CD14-positive monocyte (primary cell): ENCODE data around the gene SCGB2A2. TPM values are rescaled to one million over a fixed set of nuclear protein-coding genes. Genes with fewer than 3 reads are reported as not detected.

ENCODE experiments used
- DNase-seq, 3 donors: peaks; one replicate each; pipeline ENCODE4 v3.0.0-alpha.2; 2011 to 2022
- H2AFZ ChIP-seq: 2 replicates; pipeline ENCODE4 v1.6.0; 2012; ENCODE audit warnings: mild to moderate bottlenecking, low read depth, low read length, inconsistent platforms; ENCODE audit not compliant: insufficient read depth, poor library complexity, severe bottlenecking
- H3K27ac ChIP-seq, 2 donors: 1 replicate in 1 of 2; 2 replicates in 1 of 2; pipeline ENCODE4 v1.5.1; 2012 to 2013; ENCODE audit warnings: low read length in 2 of 2, control low read depth in 1 of 2, inconsistent platforms in 1 of 2, low read depth in 1 of 2, mild to moderate bottlenecking in 1 of 2
- H3K27me3 ChIP-seq, 2 donors: one replicate each; pipeline versions ENCODE4 v1.6.0 to v1.6.1; 2011 to 2013; ENCODE audit warnings: low read length in 2 of 2; ENCODE audit not compliant: control insufficient read depth in 2 of 2, insufficient read depth in 2 of 2
- H3K36me3 ChIP-seq, 2 donors: replicated peaks in 1 of 2; 1 replicate in 1 of 2; 2 replicates in 1 of 2; pipeline versions ENCODE4 v1.5.1 to v1.6.1; 2012 to 2013; ENCODE audit warnings: low read length in 2 of 2, control low read depth in 1 of 2, inconsistent platforms in 1 of 2, mild to moderate bottlenecking in 1 of 2; ENCODE audit not compliant: insufficient read depth in 2 of 2, control insufficient read depth in 1 of 2
- H3K4me1 ChIP-seq, 2 donors: 1 replicate in 1 of 2; 2 replicates in 1 of 2; pipeline versions ENCODE4 v1.5.1 to v1.6.1; 2012 to 2013; ENCODE audit warnings: low read length in 2 of 2, control low read depth in 1 of 2, inconsistent platforms in 1 of 2, mild to moderate bottlenecking in 1 of 2, moderate library complexity in 1 of 2; ENCODE audit not compliant: insufficient read depth in 2 of 2, control insufficient read depth in 1 of 2
- H3K4me2 ChIP-seq: replicated peaks from 2 replicates; pipeline ENCODE3; 2012; ENCODE audit warnings: low read length, moderate library complexity, mild to moderate bottlenecking; ENCODE audit not compliant: poor library complexity, severe bottlenecking; ENCODE audit errors: extremely low read depth
- H3K4me3 ChIP-seq, 3 experiments: fragments of 200-600 bp in 1 of 3; sonication (generic) in 1 of 3; replicated peaks in 1 of 3; 1 replicate in 2 of 3; 2 replicates in 1 of 3; pipeline ENCODE4 v1.5.1; 2011 to 2013; ENCODE audit warnings: low read length in 3 of 3, mild to moderate bottlenecking in 3 of 3, control low read depth in 2 of 3, low read depth in 2 of 3, inconsistent platforms in 1 of 3, moderate library complexity in 1 of 3
- H3K79me2 ChIP-seq: 2 replicates; pipeline ENCODE4 v1.6.0; 2012; ENCODE audit warnings: mild to moderate bottlenecking, control low read depth, inconsistent platforms, low read length, moderate library complexity; ENCODE audit not compliant: insufficient read depth
- H3K9ac ChIP-seq: 2 replicates; pipeline ENCODE4 v1.6.0; 2017; ENCODE audit warnings: low read length, mild to moderate bottlenecking; ENCODE audit not compliant: insufficient read depth, poor library complexity, severe bottlenecking
- H3K9me3 ChIP-seq, 2 donors: replicated peaks in 1 of 2; 1 replicate in 1 of 2; 2 replicates in 1 of 2; pipeline versions ENCODE4 v1.5.1 to v1.6.1; 2012 to 2013; ENCODE audit warnings: low read length in 2 of 2, control low read depth in 1 of 2; ENCODE audit not compliant: control insufficient read depth in 1 of 2, insufficient read depth in 1 of 2
- H4K20me1 ChIP-seq: 2 replicates; pipeline ENCODE4 v1.6.0; 2012; ENCODE audit warnings: mild to moderate bottlenecking, low read length, control low read depth, moderate library complexity; ENCODE audit not compliant: insufficient read depth
- H3K27ac Mint-ChIP-seq, 7 donors: one replicate each; pipeline ENCODE4 v1.8.0; 2020; ENCODE audit warnings: mild to moderate bottlenecking in 7 of 7, mixed read lengths in 7 of 7, moderate library complexity in 6 of 7, inconsistent platforms in 2 of 7
- H3K27me3 Mint-ChIP-seq, 3 donors: one replicate each; pipeline ENCODE4 v1.8.0; 2021 to 2022; ENCODE audit warnings: low read depth in 3 of 3, mild to moderate bottlenecking in 3 of 3, mixed read lengths in 3 of 3, moderate library complexity in 3 of 3, inconsistent platforms in 1 of 3
- H3K36me3 Mint-ChIP-seq, 2 donors: one replicate each; pipeline ENCODE4 v1.8.0; 2020; ENCODE audit warnings: mixed read lengths in 2 of 2, inconsistent platforms in 1 of 2, mild to moderate bottlenecking in 1 of 2
- H3K4me1 Mint-ChIP-seq: one replicate; pipeline ENCODE4 v1.8.0; 2020; ENCODE audit warnings: mild to moderate bottlenecking, mixed read lengths
- H3K4me3 Mint-ChIP-seq, 2 donors: one replicate each; pipeline ENCODE4 v1.8.0; 2020; ENCODE audit warnings: mild to moderate bottlenecking in 2 of 2, mixed read lengths in 2 of 2, moderate library complexity in 1 of 2
- H3K9me3 Mint-ChIP-seq, 7 donors: one replicate each; pipeline ENCODE4 v1.8.0; 2020 to 2022; ENCODE audit warnings: mixed read lengths in 7 of 7, mild to moderate bottlenecking in 6 of 7, moderate library complexity in 6 of 7, inconsistent platforms in 2 of 7
- WGBS: methylation state at CpG from one replicate; pipeline ENCODE4 v1.1.5; 2013; ENCODE audit warnings: missing lambda C conversion rate; ENCODE audit not compliant: insufficient coverage; 5-methylcytosine and 5-hydroxymethylcytosine counted together
- intact Hi-C, 2 donors: fragments of 100-400 bp; cut with micrococcal nuclease; formaldehyde crosslinking; loops; one replicate each; pipeline versions ENCODE4 v1.15.0 to v1.15.1; 2023
- polyA plus RNA-seq, 3 donors: library from polyadenylated mRNA; depleted of rRNA in 1 of 3; unstranded in 2 of 3; stranded (reverse) in 1 of 3; fragments of 300-500 nt in 2 of 3; fragments of >200 nt in 1 of 3; fragmentation: Illumina TruSeq in 2 of 3; gene quantifications; 1 replicate in 2 of 3; 2 replicates in 1 of 3; pipeline ENCODE4 v1.2.3, GENCODE V29; 2012 to 2021
- TF ChIP-seq, protein P1 (sequence below): fragments of 200-600 bp; IDR thresholded peaks from one replicate; pipeline ENCODE4 v1.8.0; 2022; ENCODE audit warnings: antibody characterized with exemption, mild to moderate bottlenecking

Gene SCGB2A2
- polyA plus RNA-seq, 3 donors = not detected

GRCh38 chr11:62256281-62256680, 13.7 kb upstream of the SCGB2A2 start:
- no peak overlapping the region for H3K27ac ChIP-seq
- H3K9me3 ChIP-seq = peaks cover 24 to 29% of the 10 kb centered on the region in 2 donors
- H3K36me3 ChIP-seq = no peaks in the 10 kb centered on the region
- no peaks in the 10 kb centered on the region for H4K20me1 ChIP-seq
- no peaks in the 10 kb centered on the region for H3K4me1 ChIP-seq
- Mint-ChIP-seq H3K36me3 (no peaks in the 10 kb centered on the region), H3K4me1 (no peaks in the 10 kb centered on the region), H3K27me3 (peaks cover 11 to 25% (median 19%) of the 10 kb centered on the region in 3 donors), H3K4me3 (no peak overlapping the region), H3K27ac (no peak overlapping the region), H3K9me3 (peaks cover 11 to 37% (median 30%) of the 10 kb centered on the region in 7 donors)
- no peaks in the 10 kb centered on the region for H3K79me2 ChIP-seq
- H3K4me2 ChIP-seq = no peak overlapping the region
- H2AFZ ChIP-seq = no peak overlapping the region
- WGBS = 100% methylated on average over 1 of the region's 2 CpGs
- peaks cover 0 to 3% of the 10 kb centered on the region in 2 donors for H3K27me3 ChIP-seq
- H3K4me3 ChIP-seq = no peak overlapping the region
- no peak overlapping the region for H3K9ac ChIP-seq
- no peak for DNase-seq
- intact Hi-C loops = no loop called here
- TF ChIP-seq, protein P1, sequence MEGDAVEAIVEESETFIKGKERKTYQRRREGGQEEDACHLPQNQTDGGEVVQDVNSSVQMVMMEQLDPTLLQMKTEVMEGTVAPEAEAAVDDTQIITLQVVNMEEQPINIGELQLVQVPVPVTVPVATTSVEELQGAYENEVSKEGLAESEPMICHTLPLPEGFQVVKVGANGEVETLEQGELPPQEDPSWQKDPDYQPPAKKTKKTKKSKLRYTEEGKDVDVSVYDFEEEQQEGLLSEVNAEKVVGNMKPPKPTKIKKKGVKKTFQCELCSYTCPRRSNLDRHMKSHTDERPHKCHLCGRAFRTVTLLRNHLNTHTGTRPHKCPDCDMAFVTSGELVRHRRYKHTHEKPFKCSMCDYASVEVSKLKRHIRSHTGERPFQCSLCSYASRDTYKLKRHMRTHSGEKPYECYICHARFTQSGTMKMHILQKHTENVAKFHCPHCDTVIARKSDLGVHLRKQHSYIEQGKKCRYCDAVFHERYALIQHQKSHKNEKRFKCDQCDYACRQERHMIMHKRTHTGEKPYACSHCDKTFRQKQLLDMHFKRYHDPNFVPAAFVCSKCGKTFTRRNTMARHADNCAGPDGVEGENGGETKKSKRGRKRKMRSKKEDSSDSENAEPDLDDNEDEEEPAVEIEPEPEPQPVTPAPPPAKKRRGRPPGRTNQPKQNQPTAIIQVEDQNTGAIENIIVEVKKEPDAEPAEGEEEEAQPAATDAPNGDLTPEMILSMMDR = no peak

- H3K4me1 ChIP-seq = no peaks in the 10 kb centered on the region
- no peak overlapping the region for H3K4me2 ChIP-seq
- H3K27ac Mint-ChIP-seq = no peak overlapping the region
- TF ChIP-seq, protein P1 = no peak
- H3K9me3 Mint-ChIP-seq = peaks cover 0 to 2% (median 0%) of the 10 kb centered on the region in 7 donors
- intact Hi-C loops = no loop called here
- H3K4me3 ChIP-seq = no peak overlapping the region
- H3K27me3 Mint-ChIP-seq = peaks cover 16 to 24% (median 17%) of the 10 kb centered on the region in 3 donors
- H3K27ac ChIP-seq = no peak overlapping the region
- H3K36me3 Mint-ChIP-seq = no peaks in the 10 kb centered on the region
- no peak for DNase-seq
- H3K4me1 Mint-ChIP-seq = no peaks in the 10 kb centered on the region
- no peaks in the 10 kb centered on the region for H3K9me3 ChIP-seq
- H3K79me2 ChIP-seq = no peaks in the 10 kb centered on the region
- H2AFZ ChIP-seq = no peak overlapping the region
- H3K9ac ChIP-seq = no peak overlapping the region
- H3K4me3 Mint-ChIP-seq = no peak overlapping the region
- WGBS = 83% methylated on average over 4 of the region's 6 CpGs
- H3K27me3 ChIP-seq = peaks cover under 1 to 6% of the 10 kb centered on the region in 2 donors
- no peaks in the 10 kb centered on the region for H3K36me3 ChIP-seq
- H4K20me1 ChIP-seq = no peaks in the 10 kb centered on the region
Measured at GRCh38 chr11:62260261-62260953, 9.6 kb upstream of the SCGB2A2 start.
